Thymus (tissue), 11 donors: ENCODE measurements around the gene LIX1. TPM values are rescaled to one million over a fixed set of nuclear protein-coding genes. Genes with fewer than 3 reads are reported as not detected.

Source experiments
- DNase-seq, 9 donors: peaks; one replicate each; pipeline ENCODE4 v3.0.0-alpha.2; 2013; ENCODE audit warnings: low spot score in 9 of 9, low read depth in 6 of 9, missing footprints in 1 of 9
- H3K27ac ChIP-seq, 2 donors: one replicate each; pipeline ENCODE4 v1.5.1; 2013; ENCODE audit warnings: control low read depth in 1 of 2, low read depth in 1 of 2, low read length in 1 of 2, mild to moderate bottlenecking in 1 of 2, moderate library complexity in 1 of 2
- H3K27me3 ChIP-seq, 2 donors: one replicate each; pipeline ENCODE4 v1.5.1; 2013; ENCODE audit warnings: low read length in 1 of 2; ENCODE audit not compliant: control insufficient read depth in 2 of 2, insufficient read depth in 1 of 2
- H3K36me3 ChIP-seq, 2 donors: one replicate each; pipeline ENCODE4 v1.5.1; 2013; ENCODE audit warnings: low read length in 1 of 2, mild to moderate bottlenecking in 1 of 2, moderate library complexity in 1 of 2; ENCODE audit not compliant: control insufficient read depth in 2 of 2, insufficient read depth in 2 of 2
- H3K4me1 ChIP-seq, 2 donors: one replicate each; pipeline ENCODE4 v1.5.1; 2013; ENCODE audit warnings: low read length in 2 of 2; ENCODE audit not compliant: control insufficient read depth in 2 of 2, insufficient read depth in 2 of 2
- H3K4me3 ChIP-seq, 2 donors: one replicate each; pipeline ENCODE4 v1.5.1; 2013; ENCODE audit warnings: low read length in 2 of 2, control low read depth in 1 of 2, mild to moderate bottlenecking in 1 of 2
- H3K9me3 ChIP-seq, 2 donors: one replicate each; pipeline ENCODE4 v1.5.1; 2013; ENCODE audit warnings: low read length in 1 of 2, mild to moderate bottlenecking in 1 of 2; ENCODE audit not compliant: control insufficient read depth in 2 of 2, insufficient read depth in 1 of 2
- WGBS: extraction: QIAGEN DNeasy Blood & Tissue Kit; methylation state at CpG from one replicate; pipeline ENCODE4 v1.1.7; 2013; 5-methylcytosine and 5-hydroxymethylcytosine counted together
- polyA plus RNA-seq: library from polyadenylated mRNA; stranded (reverse); fragments of 200-250 nt; gene quantifications from one replicate; pipeline ENCODE4 v1.2.3, GENCODE V29; 2013
- total RNA-seq: library from RNA; stranded (reverse); fragments of 120-200 nt; gene quantifications from one replicate; pipeline ENCODE4 v1.2.4, GENCODE V29; 2013
- donor health status: healthy.

The LIX1 gene
- total and polyA plus RNA-seq, 2 donors, result 0.09 TPM

DNA sequence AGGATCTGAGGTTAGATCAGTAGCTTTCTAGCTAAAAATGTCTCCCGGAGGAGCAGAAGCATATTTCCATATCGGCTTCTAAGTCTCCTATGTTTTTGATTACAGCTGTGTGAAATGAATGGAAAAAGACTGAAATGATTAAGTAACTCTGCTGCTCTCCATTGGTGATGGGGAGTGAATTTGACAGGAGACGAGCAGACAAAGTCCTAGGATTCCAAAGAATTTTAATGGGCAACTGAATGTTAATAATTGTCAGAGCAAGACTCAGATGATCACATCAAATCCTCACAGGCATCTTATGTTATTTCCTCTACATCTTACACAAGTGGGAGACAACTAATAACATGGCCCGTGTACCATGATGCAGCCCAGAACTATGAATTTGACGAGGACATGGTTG, 66.8 kb downstream of the LIX1 start:
- WGBS, result 98% methylated on average over 5 of the region's 5 CpGs
- no peak overlapping the region for H3K4me3 ChIP-seq
- no peaks in the 10 kb centered on the region for H3K36me3 ChIP-seq
- no peak for DNase-seq
- H3K27me3 ChIP-seq, result no peaks in the 10 kb centered on the region
- H3K4me1 ChIP-seq, result no peaks in the 10 kb centered on the region
- no peaks in the 10 kb centered on the region for H3K9me3 ChIP-seq
- H3K27ac ChIP-seq, result no peak overlapping the region

DNA sequence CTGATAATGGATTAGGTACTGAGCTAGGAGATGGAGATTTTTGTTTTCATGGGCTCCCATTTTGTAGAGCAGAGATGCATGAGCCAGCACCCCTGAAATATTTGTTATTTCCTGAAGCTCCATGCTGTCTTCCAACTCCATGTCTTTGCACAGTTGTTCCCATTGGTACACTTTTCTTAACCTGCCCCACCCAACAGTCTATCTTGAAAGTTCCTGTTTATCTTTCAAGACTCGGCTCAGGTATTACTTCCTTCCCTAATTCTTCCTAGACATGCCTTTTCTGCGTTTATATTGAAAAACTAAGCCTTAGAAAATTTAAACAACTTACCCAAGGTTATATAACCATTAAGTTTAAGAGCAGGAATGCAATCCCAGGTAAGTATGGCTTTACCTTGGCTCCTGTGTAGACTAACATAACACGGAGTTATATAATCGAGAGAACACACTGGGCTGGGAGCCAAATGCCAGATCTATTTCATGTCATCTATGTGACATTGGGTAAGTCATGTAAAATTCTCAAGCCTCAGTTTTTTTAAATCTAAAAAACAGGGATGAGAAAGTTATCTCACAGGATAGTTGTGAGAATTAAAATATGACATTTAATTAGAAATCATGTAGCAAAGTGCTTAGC, 67.4 kb downstream of the LIX1 start:
- Histone ChIP-seq H3K4me1 (no peaks in the 10 kb centered on the region), H3K27ac (no peak overlapping the region), H3K9me3 (no peaks in the 10 kb centered on the region), H3K27me3 (no peaks in the 10 kb centered on the region), H3K36me3 (no peaks in the 10 kb centered on the region), H3K4me3 (no peak overlapping the region)
- WGBS, result 61% methylated on average over 4 of the region's 4 CpGs
- DNase-seq, result no peak

DNA sequence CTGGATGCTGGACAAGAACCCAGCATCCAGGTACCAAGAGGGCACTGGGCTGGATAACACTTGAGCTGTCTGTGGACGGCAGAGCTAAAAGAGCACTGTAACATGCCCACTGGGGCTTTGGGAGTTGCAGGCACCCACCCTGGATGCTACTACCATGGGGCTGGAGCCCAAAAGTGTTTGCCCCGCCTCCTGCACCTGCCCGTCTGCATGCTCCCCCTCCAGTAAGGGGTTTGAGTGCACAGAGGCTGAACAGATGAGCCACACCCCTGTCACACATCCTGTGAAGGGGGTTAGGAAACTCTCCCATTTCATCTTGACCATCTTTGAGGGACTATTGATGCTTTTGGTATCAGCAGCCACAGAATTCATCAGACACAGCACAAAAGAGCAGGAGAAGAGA, 69.0 kb downstream of the LIX1 start:
- no peak overlapping the region for H3K4me3 ChIP-seq
- WGBS, result 96% methylated on average over 3 of the region's 3 CpGs

DNA sequence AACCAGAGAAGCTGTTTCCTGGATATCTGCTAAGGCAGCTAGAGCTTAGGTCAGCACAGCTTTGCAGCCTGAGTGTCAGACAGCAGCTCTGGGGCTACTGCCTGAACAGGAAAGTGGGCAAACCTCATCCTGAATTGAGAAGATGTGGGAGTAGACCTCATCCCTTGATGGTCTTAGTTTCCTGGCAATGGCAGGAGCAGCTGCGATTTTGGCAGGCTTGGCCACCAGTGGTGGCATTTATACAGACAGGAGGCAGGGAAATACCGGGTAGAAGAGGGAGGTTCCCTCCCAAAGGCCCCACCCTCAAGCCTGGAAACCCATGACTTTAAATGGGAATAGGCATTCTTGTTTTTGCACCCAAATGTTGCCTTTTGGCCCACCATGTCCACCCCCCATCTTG, 69.7 kb downstream of the LIX1 start:
- Histone ChIP-seq H3K27me3 (no peaks in the 10 kb centered on the region), H3K27ac (no peak overlapping the region), H3K4me1 (no peaks in the 10 kb centered on the region), H3K9me3 (no peaks in the 10 kb centered on the region), H3K36me3 (no peaks in the 10 kb centered on the region), H3K4me3 (no peak overlapping the region)
- WGBS, result 86% methylated on average over 2 of the region's 2 CpGs
- no peak for DNase-seq

More for the DNA sequence above, 69.0 kb downstream of the LIX1 start:
- Histone ChIP-seq H3K36me3 (no peaks in the 10 kb centered on the region), H3K9me3 (no peaks in the 10 kb centered on the region), H3K27ac (no peak overlapping the region), H3K4me1 (no peaks in the 10 kb centered on the region), H3K27me3 (no peaks in the 10 kb centered on the region)
- no peak for DNase-seq

DNA sequence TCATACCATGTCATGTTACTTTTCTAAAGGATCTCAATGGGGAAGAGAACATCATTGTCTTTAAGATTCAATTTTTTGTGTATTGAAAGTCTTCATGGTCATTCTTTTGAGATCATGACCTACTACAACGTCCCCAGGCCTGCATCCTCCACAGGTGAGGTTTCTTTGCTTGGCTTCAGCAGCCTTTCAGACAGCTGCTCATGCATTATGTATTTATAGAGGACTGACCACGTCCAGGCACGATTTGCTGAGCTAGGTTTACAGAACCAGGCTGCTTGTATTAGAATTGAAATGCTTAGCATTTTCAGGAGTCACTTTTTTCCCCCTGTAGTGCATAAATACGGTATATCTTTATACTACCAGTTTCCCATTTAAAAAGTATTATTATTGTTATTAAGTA, 70.4 kb downstream of the LIX1 start:
- Histone ChIP-seq H3K4me3 (no peak overlapping the region), H3K9me3 (no peaks in the 10 kb centered on the region), H3K27me3 (no peaks in the 10 kb centered on the region), H3K36me3 (no peaks in the 10 kb centered on the region), H3K27ac (no peak overlapping the region), H3K4me1 (no peaks in the 10 kb centered on the region)
- WGBS, result 93% methylated on average over 4 of the region's 4 CpGs
- no peak for DNase-seq

DNA sequence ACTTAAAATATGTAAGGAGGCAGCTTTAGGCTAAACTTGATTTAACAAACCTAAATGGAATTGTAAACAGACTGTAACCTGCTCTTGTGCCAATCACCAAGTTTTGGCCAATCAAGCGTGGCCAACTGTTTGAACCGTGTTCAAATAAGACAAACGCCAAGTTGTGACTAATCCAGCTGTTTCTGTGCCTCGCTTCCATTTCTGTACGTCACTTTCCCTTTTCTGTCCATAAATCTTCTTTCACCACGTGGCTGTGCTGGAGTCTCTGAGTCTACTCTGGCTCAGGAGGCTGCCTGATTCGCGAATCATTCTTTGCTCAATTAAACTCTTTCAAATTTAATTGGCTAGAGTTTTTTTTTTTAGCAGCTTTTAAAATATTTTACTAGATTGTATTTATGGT, 71.3 kb downstream of the LIX1 start:
- no peak for DNase-seq
- Histone ChIP-seq H3K4me3 (no peak overlapping the region), H3K4me1 (no peaks in the 10 kb centered on the region), H3K9me3 (no peaks in the 10 kb centered on the region), H3K36me3 (no peaks in the 10 kb centered on the region), H3K27ac (no peak overlapping the region), H3K27me3 (no peaks in the 10 kb centered on the region)
- WGBS, result 85% methylated on average over 8 of the region's 8 CpGs

DNA sequence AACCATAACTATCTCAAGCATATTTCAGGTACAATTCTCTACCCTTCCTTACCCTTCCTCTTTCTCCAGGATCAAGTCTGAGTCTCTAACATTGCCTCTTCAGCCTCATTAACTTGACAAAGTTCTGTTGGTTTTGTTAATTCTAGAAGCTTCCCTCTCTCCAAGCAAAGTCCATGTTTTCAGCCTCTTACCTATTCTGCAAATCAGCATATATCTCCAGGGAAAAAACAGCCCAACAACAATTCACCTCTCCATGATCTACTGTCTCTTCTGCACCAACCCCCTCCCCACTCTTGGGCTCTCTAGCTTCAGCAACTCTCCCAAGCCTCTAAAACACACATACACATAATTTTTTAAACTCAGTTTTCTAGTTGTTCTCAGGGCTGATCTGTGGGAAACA, 72.2 kb downstream of the LIX1 start:
- no peaks in the 10 kb centered on the region for H3K36me3 ChIP-seq
- H3K27me3 ChIP-seq, result no peaks in the 10 kb centered on the region
- H3K9me3 ChIP-seq, result no peaks in the 10 kb centered on the region
- no peak overlapping the region for H3K4me3 ChIP-seq
- H3K27ac ChIP-seq, result no peak overlapping the region
- H3K4me1 ChIP-seq, result no peaks in the 10 kb centered on the region
- DNase-seq, result no peak

DNA sequence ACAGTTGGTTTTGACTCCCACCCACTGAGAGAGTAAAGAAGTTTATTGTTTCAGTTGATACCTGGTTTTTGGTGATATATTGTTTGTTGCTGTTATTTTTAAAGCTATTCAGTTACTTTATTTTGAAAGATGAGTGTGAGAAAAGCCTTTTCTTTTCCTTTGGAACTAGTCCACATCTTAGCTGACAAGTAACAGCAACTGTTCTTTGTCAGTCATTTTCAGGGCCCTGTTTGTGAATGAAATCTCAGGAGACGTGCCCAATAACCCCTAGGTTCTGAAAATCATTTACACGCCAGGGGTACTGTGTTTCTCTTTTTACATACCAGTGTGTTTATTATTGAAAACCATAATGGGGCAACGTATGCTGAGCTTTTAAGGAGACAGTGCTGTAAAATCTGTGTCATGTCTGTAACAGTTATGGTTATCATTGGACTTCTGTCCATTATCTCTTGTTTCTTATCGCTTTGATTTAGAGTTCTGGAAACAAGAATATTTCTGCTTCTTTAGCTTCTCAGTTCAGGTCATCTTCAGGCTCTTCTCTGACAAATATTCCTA, 75.0 kb downstream of the LIX1 start:
- no peaks in the 10 kb centered on the region for H3K27me3 ChIP-seq
- 95% methylated on average over 4 of the region's 4 CpGs for WGBS
- no peaks in the 10 kb centered on the region for H3K9me3 ChIP-seq
- H3K4me1 ChIP-seq, result no peaks in the 10 kb centered on the region
- no peaks in the 10 kb centered on the region for H3K36me3 ChIP-seq
- H3K4me3 ChIP-seq, result no peak overlapping the region
- no peak for DNase-seq
- H3K27ac ChIP-seq, result no peak overlapping the region

DNA sequence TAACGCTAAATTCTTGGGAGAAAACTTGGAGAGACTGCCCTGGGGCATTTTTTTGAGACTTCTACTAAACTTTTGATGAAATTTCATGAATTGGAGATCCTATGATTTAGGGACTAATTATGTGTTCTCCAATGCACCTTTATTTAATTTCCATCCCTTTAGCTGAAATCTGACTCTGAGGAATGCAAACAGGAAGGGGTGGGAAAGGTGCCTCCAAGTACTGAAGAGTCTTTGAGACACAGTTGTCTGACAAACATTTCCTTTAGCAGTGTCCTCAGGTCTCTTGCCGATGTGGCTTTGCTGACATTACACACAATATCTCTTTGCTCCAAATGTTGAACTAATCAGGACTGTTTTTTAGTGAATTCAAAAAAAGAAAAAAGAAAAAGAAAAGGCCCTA, 76.9 kb downstream of the LIX1 start:
- Histone ChIP-seq H3K4me1 (no peaks in the 10 kb centered on the region), H3K9me3 (no peaks in the 10 kb centered on the region), H3K27me3 (no peaks in the 10 kb centered on the region), H3K4me3 (no peak overlapping the region), H3K27ac (no peak overlapping the region), H3K36me3 (no peaks in the 10 kb centered on the region)
- WGBS, result 89% methylated on average over 2 of the region's 2 CpGs
- no peak for DNase-seq
